NCI-H446 treated with DMSO at 0.1 percent for 48 hours (cell line): Measurements from ENCODE around the gene ZNF524.

Source experiments
- DNase-seq: peaks from one replicate; lab custom pipeline; 2025; lab: John Stamatoyannopoulos, UW

Gene ZNF524

DNA sequence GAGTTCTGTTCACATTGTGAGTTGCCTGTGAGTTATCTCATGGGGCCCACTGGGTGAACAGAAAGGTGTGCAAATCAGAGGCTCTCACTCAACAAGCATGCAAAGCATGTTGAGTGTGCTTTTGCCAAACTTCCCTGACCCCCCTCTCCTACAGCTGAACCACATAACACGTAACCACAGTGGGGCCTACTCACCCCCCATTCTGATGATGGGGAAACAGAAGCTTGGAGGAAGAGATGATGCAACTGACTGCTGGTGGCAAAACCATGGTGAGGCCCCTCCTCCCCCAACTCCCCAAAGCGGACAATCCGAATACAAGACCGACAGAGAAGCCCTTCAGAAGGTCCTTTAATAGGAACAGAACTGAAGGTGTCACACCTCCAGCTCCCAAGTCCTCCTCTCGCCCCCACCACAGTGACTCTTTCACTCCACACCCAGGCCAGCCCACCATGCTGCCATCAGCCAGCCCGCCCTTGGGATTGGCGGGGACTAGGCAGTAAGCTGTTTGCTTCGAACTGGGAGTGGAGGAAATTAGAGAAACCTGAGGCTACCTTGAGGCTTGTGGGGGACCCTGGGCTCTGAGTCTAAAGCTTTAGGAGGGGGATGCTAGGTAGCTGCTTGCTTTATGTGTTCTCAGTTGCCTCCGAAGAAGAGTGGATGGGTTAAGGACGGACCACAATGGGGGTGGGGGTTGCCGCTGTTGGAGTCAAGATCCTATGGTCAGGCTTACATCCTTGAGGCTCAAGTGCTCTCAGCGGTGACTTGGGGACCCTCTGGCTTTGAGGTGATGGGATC lies 20.5 kb downstream of the ZNF524 start:
- no peak for DNase-seq

DNA sequence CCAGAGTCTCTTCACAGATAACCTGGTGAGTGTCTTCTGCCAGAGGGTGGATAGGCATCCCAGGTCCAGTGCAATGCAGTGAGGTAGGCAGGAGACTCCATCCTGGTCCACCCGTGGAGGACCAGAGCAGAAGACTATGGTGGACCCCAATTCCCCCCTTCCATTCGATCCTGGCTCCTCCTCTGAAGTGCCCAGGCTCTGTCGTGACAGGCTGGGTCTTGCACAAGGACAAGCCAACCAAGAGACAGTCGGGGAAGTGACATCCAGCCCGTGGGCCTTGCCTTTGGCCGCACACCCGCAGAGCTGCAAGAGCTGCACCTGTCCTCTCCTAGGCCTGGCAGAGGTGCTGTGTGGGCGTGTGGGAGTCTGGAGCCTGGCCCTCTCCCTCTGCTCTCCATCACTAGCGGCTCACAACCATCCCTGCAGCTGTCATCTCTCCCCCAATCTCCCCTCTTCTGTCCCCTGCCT lies 21.2 kb downstream of the ZNF524 start:
- DNase-seq = no peak

DNA sequence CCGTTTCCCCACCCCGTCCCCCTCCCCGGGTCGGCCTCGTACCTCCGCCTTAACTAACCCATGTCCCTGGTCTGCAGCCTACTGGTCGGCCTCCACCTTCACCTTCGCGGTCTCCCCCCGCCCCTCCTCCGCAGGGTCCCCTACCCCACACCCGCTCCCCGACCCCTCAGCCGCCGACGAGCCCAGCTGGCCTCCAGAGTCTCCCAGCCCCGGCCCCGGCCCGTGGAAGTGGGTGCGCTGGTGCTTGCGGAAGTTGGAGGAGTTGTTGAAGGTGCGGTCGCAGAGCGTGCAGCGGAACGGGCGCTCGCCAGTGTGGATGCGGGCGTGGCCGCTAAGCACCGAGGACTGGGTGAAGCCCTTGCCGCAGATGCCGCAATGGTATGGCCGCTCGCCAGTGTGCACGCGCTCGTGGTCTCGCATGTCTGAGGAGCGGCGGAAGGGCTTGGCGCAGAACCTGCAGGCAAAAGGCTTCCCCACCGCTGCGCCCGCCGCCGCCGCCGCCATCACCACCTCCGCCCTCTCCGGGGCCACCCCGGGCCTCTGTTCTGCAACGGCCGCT lies 21.7 kb downstream of the ZNF524 start:
- DNase-seq = no peak

DNA sequence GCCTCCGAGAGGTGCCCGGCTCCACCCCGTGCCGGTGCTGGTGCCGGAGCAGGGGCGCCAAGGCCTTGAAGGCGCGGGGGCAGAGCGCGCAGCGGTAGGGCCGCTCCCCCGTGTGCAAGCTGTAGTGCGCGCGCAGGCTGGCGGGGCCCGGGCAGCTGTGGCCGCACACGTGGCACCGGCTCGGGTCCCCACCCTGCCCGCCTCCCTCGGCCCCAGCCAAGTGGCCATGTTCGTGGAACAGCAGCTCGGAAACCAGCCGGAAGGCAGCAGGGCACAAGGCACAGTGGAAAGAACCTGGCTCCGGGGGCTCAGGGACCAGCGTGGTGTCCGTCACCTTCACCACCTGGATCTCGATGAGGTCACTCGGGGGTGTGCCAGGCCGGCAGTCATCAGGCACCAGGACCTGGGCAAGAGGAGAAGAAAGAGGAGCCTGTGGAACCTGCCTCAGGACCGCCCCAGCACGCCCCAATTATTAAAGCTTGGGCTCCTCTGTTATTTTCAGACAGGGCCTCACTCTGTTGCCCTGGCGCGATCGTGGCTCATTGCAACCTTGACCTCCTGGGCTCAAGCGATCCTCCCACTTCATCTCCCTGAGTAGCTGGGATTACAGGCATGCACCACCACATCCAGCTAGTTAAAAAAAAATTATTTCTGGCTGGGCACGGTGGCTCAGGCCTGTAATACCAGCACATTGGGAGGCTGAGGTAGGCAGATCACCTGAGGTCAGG lies 22.3 kb downstream of the ZNF524 start:
- no peak for DNase-seq

DNA sequence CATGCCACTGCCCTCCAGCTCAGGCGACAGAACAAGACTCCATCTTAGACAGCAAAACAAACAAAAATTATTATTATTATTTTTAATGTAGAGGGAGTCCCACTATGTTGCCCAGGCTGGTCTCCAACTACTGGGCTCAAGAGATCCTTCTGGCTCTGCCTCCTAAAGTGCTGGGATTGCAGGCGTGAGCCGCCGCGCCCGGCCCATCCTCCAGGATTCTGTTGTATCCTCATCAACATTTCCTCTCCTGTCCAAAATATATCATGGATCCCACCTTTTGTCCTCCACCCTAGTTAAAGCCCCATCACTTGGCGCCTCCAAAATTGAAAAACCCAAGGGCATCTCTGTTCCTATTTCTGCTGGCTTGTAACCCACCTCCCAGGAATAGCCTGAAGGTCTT lies 23.0 kb downstream of the ZNF524 start:
- DNase-seq = no peak

DNA sequence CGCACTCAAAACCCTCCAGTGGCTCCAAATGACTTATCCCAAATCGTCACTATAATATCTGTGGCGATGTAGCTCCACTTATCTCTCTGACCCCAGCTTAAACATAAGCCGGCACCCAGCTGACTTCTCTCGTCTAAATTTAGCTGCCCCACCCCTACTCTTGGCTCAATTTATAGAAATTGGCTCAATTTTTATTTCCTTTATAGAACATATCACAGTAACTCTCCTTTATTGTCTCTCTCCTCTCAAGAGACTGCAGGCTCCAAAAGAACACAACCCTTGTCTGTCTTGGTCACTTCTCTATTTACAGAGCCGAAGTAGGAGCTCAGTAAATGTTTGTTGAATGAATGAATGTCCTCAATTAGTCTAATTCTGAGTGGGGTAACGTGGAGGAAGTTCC lies 23.5 kb downstream of the ZNF524 start:
- DNase-seq = no peak

DNA sequence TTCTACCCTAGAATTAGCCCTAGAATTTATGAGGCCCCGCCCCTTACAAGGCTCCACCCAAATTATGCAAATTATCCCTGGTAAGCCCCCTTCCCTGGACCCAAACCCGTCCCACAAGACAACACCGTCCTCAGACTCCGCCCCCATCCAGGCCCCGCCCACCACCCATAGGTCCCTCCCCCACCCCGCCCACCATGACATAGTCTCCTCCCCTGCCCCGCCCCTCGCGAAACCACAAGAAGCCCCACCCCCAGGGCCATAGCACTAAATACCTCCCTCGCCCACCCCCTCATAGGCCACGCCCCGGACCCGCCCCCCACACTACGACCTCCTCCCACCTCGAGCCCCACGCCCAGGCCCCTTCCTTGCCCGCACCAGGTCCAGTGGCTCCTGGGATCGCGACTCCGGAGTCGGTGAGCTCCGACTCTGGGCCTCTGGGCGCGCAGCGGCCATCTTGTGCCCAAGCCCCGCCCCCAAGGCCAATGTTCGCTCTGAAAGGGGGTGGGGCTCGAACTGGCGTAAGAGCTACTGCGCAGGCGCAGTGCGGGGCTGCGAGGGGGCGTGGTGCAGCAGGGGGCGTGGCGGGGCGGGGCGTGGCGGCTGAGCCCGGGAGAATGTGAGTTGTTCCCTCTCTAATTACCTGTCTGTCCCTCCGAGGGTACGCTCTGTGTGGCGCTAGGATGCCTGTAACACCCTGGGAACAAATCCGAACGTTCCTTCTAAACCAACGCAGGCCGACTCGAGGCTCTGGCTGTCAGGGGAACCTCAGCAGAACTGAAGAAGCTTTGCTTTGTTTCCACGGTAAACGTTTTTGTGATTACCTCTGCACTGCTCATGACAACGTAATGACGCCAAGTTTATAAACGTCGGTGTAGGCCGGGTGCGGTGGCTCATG lies 24.3 kb downstream of the ZNF524 start, which contains the start of gene ZNF784:
Gene ZNF784 (minus strand): TSS at position 458 of the 895 bp plus-strand sequence. CDS start 5 bp downstream, at position 453.
- peak; percentile 84 for DNase-seq

DNA sequence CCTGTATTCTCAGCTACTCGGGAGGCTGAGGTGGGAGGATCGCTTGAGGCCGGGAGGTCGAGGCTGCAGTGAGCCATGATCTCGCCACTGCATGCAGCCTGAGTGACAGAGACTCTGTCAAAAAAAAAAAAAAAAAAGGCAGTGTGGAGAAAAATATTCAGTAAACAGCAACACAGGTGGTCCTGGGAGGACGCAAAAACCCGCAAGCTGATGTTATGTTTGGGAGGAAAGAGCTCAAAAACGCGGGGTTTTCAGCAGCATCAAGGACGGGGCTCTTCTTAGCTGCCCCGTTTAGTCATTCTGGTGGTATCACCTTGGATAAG lies 24.9 kb downstream of the ZNF524 start:
- no peak for DNase-seq

DNA sequence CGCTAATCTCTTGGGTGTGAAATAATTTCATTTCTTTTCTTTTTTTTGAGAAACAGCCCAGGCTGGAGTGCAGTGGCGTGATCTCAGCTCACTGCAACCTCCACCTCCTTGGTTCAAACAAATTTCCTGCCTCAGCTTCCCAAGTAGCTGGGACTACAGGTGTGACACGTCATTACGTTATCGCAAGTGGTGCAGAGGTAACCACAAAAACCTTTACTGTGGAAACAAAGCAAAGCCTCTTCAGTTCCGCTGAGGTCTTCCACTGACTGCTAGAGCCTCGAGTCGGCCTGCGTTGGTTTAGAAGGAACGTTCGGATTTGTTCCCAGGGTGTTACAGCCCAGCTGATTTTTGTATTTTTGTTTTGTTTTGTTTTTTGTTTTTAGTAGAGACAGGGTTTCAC lies 26.3 kb downstream of the ZNF524 start:
- DNase-seq = no peak

DNA sequence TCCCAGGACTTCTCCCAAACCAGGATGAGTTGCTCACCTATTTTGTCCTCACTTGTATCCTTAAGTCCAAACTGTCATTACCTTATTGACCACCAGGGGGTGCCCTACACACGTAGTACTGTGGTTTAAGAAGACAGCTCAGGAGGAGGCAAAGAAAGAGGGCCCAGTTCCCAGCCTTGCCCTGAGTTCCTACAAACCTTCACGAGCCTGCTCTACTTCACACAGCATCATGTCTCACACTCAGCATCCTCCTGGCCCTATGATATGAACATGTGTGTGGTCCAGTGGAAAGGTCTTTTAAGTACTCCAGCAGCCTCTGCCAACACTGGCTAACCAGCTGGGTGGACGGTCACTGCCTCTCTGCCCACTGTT lies 32.4 kb downstream of the ZNF524 start:
- DNase-seq = peak; percentile 83

DNA sequence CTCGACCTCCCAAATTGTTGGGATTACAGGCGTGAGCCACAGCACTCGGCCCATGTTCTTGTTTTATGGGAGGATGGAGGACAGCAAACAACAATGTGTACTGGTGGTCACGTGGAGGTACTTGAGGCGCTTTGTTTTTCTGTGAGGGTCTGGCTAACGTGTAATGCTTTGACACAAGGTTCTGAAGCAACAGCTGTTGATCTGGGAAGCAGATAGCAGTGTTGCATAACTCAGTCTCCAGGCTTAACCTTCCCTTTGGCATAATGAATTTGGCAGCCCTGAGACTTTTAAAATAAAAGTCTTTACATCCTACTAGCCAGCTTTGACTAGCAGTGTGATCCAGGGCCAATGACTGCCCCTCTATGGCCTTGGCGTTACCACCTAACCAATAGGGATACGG lies 33.8 kb downstream of the ZNF524 start:
- DNase-seq = no peak

DNA sequence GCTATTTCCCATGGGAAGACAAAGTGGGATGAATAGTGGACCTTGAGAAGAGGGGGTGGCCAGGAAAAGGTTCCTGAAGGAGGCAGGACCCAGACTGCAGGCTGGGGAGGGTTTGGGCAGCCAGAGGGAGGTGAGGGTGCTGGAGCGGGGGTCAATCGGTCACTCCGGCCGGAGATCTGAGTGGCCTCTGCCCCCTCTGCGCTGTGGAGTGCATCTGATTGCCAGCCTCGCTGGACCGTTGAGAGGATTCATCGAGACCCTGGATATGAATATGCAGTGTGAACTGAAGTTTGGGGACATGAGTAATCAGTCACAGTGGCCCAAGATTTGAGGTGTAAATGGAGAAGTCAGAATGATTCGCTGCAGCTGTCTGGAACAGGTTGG lies 35.2 kb downstream of the ZNF524 start:
- DNase-seq = no peak

DNA sequence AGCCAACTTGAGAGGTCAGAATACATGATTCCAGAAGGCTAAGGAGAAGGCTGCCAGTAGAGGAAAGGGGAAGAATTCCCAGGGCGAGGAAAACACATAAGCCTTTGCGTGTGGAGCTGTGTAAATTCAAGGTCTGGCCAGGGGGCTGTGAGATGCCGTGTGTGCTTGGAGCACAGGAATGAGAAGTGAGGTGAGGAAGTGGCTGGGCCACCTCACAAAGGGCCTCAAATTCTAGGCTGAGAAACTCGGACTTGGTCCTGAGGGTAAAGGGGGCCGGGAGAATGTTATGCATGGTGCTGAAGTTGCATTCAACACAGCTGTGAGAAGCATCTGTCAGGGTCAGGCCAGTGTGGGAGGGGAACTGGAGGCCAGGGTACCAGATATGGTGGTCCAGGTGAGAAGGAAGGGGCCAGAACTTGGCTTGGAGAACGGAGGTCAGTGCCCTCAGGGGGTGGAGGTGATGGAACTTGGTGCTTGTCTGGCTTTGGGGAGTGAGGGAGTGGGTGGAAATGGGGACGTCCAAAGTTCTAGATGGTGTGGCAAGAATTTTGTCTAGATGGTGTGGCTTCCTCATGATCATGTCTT lies 35.9 kb downstream of the ZNF524 start:
- DNase-seq = no peak

DNA sequence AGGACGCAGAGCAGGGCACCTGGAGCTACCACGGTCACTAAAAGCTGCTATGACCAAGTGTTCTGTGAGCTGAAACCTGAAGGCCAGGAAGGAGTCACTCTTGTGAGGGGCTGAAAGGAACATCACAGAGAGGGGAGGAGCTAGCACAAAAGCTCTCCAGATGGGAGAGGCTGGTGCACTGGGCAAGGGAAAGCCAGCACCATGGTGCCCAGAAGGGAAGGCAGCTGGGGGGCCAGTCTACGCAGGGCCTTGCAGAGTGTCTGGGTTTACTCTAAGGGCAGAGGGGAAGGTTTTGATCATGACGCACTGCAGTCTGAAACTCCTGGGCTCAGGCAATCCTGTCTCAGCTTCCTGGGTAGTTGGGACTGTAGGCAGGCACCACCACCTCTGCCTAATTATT lies 36.6 kb downstream of the ZNF524 start:
- no peak for DNase-seq

DNA sequence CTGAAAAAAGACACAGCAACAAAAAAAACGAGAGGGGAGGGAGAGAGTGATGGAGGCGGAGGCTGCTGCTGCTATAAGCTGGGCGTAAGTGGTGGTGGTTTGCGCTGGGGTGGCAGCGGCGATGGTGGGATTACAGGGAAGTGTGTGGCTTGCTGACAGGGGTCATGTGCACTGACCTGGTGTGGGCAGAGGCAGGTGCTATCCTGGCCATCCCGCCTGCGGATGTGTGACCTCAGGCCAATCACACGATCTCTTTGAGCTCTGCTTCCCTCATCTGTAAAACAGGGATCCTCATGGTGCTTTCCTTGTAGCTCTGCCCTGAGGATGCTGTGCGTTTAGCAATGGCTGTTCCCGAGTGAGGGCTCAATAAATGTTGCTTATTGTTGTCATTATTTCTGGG lies 37.4 kb downstream of the ZNF524 start:
- DNase-seq = no peak

DNA sequence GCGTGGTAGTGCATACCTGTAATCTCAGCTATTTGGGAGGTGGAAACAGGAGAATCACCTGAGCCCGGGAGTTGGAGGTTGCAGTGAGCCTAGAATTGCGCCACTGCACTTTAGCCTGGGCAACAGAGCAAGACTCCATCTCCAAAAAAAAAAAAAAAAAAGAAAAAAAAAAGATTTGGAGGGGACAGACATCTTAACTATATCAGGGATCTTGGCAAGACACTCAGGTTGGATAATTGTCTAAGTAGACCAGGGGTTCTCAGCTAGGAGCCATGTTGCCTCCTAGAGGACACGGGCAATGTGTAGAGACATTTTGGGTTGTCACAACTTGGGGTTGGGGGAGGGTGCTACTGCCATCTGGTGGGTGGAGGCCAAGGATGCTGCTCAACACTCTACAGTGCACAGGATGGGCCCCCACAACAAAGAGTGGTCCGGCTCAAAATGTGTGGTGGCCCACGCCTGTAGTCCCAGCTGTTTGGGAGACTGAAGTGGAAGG lies 38.8 kb downstream of the ZNF524 start:
- no peak for DNase-seq

DNA sequence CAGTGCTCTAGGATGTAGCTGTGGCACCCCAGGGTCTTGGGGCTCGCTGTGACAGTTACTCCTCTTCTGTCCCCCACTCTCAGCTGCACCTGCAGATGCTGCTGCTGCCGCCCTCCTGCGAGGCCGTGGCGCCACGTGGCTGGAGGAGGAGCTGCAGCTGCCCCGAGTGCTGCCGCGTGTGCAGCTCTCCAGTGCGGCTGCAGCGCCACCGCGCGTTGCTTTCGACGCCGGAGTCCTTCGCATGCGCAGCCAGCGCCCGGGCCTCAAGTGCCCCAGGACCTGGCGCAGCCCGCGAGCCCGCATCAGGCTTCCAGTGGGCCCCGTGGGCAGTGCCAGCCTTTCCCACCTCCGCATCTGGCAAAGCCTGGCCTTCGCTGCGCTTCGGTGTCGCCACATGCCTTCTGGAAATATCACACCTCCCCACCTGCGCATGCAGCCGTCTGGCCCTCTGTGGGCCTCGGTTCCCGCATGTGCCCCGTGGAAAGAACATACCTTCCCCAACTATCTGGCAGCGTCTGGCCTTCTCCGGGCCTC lies 40.0 kb downstream of the ZNF524 start:
- DNase-seq = peak; percentile 53

DNA sequence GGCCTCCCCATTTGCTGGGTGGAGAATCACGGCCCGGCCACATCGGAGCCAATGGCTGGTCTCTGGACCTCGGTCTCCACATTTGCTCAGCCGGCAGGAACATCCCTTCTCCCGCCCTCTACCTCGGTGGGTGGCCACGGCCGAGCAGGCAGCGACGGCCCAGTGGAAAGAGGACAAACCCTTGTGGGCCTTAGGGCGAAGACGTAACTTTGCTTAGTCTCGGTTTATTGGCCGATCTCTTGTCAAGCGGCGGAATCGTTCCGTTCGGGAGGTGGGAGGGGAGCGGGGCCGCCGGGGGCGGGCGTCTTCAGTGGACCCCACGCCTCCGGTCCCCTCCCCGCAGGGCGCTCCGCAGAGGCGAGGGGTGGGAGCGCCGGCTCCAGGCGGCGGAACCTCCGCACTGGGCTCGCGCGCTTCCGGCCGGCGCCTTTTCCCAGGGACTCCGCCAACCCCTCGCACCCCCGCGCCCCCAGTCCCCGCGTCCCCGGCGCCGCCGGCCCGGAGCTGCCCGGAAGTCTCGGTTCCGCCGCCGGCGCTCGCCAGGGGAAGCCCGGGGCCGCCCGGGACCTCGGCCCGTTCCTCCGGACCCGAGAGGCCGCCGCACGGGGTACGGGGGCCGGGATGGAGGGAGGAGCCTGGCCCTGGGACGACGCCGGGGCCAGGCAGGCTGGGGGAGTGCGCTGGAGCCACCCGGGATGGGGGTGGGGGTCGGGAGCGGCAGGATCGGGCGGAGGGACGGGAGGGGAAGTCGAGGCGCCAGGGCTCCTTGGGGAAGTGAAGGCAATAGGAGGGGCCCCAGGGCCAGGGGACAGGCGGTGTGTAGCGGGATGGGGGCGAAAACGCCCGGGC lies 40.7 kb downstream of the ZNF524 start, which contains the start of gene ZNF580:
Gene ZNF580 (plus strand): TSS at position 426 of the 849 bp plus-strand sequence. CDS start 1,507 bp downstream, outside the sequence.
- DNase-seq = peak; percentile 55

DNA sequence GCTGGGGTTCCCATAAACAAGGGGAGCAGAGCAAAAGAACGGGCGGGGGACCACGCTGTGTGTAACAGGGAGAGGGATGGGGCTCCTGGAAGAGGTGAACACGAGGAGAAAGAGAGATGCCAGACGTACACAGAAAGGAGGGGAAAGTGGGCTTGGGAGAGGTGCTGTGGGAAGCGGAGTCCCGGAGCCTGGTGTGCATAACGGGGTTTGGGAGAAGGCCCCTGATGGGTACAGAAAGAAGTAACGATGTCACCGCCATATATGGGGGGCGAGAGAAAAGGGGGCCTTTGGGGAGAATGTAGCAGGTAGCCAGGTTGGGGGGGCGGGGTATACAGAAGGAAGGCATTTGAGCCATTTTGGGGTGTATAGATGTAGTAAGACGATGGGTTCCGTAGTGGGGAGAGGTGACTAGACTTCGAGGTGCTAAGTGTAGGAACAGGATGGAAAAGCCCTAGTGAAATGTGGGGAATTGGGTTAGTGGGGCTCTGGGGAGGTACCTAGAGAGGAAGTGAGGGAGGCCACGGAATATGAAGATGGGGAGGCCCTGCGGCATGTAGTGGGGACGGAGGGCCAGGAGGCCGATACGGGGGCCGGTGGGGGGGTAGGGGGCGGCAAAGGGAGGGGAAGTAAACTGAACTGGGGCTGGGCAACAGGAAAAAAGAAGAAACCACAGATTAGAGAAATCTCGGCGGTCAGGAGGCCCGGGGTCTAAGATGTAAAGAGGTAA lies 41.5 kb downstream of the ZNF524 start:
- no peak for DNase-seq
